SHP77 treated with DMSO at 0.1 percent for 48 hours (cell line): ENCODE measurements around the gene SUGT1.
"Not testable (repeated sequence)": the region's sequence is repeated elsewhere in the genome, so short reads cannot be mapped to it uniquely, and the experiment has no call there.

Source experiments
- DNase-seq: peaks from one replicate; lab custom pipeline; 2025; lab: John Stamatoyannopoulos, UW

Gene SUGT1

GRCh38 chr13:52652196-52652979 is at the start of gene SUGT1:
TSS of gene SUGT1 (plus strand) at chr13:52652836. CDS start at chr13:52652921, 85 bp downstream.
- peak; percentile 90 for DNase-seq

- DNase-seq = not testable (repeated sequence)
Measured at GRCh38 chr13:52603316-52603715, 49.3 kb upstream of the SUGT1 start.

DNA sequence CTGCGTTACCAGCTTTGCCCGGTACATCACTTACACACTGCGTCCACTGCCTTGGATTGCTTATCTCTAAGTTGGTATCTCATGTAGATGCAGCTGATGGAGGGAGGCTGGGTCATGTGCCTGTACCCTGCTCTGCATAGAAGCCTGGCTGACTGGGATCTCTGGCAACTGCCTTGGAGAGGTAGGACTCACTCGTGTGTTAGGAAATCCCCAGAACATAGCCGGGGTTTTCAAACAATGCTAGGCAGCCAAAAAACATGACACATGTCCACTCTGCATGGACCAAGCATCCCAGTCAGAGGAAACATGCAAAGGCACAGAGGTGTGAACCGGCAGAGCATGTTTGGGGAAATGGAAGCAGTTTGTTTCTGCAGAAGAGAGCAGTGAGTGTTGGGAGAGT is 46.5 kb upstream of the SUGT1 start:
- not testable (repeated sequence) for DNase-seq

GRCh38 chr13:52606795-52607194 is 45.8 kb upstream of the SUGT1 start:
- not testable (repeated sequence) for DNase-seq

GRCh38 chr13:52608184-52608583 is 44.5 kb upstream of the SUGT1 start:
- not testable (repeated sequence) for DNase-seq

GRCh38 chr13:52609013-52609606 is 43.5 kb upstream of the SUGT1 start:
- not testable (repeated sequence) for DNase-seq

DNA sequence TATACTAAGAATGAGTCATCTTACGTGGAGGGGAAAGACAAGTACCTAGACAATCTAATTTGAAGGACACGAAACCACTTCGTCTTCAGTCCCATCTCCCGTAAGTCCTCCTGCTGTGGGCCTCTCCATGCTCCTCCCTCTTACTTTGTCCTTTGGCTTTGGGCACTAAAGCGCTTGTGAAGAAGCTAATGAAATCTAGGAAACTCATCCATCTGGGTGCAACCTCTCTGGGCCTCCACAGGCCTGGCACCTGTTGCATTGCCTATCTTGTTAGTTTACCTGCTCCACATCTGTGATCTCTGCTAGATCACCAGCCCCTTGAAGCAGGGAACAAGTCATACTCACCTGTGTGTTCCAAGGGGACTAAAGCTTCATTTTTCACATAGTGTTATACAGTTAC is 42.5 kb upstream of the SUGT1 start:
- DNase-seq = not testable (repeated sequence)

DNA sequence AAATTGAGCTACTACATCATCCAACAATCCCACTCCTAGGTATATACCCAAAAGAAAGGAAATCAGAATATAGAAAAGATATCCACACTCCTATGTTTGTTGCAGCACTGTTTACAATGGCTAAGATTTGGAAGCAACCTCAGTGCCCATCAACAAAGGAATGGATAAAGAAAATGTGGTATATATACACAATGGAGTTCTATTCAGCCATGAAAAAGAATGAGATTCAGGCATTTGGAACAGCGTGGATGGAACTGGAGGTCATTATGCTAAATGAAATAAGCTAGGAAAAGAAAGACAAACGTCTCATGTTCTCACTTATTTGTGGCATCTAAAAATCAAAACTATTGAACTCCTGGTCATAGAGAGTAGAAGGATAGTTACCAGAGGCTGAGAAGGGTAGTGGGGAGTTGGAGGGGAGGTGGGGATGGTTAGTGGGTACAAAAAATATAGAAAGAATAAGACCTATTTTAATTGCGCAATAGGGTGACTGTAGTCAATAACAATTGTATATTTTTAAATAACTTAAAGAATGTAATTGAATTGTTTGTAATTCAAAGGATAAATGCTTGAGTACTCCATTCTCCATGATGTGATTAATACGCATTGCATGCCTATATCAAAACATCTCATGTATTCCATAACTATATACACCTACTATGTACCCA is 37.4 kb upstream of the SUGT1 start:
- DNase-seq = no peak

DNA sequence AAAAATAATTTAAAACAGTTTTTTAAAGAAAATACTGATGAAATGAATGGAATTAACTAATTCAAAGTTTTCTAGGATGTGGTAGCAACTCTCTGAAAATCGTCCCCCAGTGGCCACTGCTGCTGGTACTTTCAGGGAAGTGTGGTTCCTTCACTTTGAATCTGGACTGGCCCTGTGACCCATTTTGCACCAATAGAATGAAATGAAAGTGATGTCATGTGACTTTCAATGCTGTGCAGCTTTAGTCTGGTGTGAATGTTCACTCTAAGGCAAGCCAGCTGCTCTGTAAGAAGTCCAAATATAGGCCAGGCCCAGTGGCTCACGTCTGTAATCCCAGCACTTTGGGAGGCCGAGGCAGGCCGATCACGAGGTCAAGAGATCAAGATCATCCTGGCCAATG is 36.8 kb upstream of the SUGT1 start:
- no peak for DNase-seq

DNA sequence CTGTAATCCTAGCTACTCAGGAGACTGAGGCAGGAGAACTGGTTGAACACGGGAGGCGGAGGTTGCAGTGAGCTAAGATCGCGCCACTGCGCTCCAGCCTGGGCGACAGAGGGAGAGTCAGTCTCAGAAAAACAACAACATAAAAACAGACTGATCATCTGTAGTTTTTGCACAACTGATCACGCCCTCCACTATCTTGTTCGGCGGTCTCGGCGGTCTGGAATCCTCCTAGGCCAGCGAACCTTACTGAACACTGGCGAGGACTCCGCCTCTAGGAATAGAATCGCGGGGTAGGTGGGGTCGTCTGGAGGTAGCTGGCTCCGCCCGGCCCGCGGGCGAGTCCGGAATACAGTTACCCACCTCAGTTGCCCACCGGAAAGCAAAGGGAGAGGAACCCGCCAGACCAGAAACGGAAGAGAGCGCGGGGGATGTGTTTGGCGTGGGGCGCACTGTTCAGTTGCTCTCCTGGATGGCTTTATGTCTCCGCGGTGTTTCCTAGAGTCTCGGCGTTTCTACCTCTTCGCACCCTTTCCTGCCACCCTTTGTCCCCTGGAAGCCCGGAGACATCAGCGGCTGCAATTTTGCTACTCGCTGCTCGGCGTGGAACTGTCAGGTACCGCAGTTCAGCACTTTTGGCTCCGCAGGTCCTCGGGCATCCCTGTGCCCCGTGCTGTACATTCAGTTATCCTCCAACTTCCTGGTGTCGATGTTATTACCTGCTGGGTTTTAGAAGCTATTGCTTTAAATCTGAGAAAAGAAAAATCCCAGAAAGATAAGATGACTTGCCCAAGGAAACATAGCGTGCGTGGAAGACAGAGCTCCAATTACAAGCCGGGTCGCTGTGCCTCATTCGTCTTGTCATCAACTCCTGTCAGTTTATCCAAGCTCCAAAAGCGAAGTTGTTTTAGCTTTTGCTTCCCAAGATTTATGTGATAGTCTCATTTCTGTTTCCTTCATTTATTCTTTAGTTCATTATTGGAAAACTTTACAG is 35.3 kb upstream of the SUGT1 start:
- DNase-seq = peak; percentile 75

DNA sequence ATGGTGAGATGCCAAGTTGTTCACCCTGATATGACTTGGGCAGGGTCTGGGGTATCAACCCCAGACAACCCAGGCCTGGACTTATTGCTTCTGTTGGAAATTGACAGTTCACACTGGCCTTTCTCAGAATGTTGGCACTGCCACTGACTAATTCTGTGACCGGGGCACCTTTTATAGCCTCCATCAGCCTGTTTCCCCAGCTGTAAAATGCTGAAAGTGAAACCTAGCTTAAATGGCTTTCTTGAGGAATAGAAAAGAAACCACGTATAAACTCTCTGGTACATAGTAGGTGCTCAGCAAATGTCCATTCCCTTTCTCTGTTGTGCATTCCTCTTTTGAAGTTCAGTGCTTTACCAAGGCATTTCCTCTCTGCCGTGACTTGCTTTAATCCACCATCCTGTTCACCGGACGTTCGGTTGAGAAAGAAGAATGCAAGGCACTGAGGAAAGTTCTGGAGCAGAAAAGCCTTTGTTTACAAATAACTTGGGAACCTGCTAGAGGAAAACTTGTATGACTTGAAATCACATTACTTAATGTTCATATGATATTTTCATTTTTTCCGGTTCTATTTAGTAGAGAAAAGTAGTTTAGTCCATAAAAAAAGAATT is 21.4 kb upstream of the SUGT1 start:
- DNase-seq = not testable (repeated sequence)

GRCh38 chr13:52638666-52639328 is 13.8 kb upstream of the SUGT1 start:
- DNase-seq = no peak

DNA sequence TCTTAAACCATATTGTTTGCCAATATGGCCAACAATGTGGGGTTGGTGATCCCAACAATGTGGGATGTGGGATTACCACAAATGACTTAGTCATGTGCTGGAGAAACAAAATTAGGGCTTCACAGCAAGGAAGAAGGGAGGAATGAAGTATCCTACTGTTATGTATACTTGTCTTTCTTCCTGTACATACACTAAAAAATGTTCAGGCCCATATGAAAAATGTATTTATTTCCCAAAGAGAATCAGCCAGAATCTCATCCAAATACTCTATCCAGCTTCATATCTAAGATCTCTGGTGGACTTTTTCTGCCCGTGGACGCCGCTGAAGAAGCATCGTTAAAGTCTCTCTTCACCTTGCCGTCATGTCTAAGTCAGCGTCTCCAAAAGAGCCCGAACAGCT is 10.5 kb upstream of the SUGT1 start, which contains the start of gene HNRNPA1L2:
TSS of gene HNRNPA1L2 (plus strand) at position 301 of the 400 bp plus-strand sequence. CDS start at position 363, 62 bp downstream.
- no peak for DNase-seq

DNA sequence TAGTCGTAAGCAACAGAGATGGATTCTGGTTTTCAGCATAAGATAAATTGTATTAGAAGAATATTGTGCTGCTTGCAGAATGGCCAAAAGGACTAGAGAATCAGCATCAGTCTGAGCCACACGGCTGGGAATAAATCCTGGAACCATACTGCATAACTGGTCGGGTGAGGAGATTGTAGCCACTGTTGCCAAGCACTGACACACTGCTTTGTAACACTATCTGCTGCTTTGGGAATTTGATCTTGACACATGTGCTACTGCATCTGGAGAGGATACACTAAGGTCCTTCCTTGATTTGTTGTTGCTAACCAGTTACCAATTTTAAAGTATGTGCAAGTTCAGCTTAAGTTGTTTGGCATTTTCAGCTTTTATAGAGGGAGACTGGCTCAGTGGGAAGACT is 8.5 kb upstream of the SUGT1 start:
- DNase-seq = no peak

GRCh38 chr13:52646967-52647366 is 5.7 kb upstream of the SUGT1 start:
- no peak for DNase-seq

DNA sequence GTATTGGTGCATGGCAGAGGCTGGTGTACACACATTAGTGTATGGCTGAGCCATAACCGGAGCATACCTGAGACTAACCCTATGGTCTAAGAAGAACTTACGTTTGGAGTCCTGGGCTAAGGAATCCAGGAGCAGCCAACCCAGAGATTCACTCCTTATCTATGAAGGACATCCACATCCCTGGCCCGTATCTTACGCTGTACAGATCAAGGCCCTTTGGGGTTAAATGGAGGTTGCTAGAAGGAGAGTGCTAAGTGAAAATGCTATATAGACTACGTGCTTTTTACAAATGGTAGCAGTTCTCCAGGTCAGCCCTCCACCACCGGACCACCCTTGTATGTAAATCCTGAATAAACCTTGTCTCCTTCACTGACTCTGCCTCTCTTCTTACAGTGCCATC is 1.9 kb upstream of the SUGT1 start:
- DNase-seq = no peak

DNA sequence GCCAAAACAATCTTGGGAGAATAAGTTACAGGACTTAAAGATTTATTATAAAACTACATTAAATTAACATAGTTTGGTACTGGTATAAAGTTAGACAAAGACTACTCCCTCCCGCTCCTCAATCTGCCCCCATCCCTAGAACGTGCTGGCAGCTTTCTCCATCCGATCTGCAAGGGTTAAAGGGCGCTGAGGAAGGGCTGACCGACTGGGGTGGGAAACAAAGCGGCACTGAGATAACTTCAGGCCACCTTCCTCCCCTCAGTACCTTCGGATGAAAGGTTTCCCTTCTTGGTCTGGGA is 790 bp upstream of the SUGT1 start:
- DNase-seq = no peak

DNA sequence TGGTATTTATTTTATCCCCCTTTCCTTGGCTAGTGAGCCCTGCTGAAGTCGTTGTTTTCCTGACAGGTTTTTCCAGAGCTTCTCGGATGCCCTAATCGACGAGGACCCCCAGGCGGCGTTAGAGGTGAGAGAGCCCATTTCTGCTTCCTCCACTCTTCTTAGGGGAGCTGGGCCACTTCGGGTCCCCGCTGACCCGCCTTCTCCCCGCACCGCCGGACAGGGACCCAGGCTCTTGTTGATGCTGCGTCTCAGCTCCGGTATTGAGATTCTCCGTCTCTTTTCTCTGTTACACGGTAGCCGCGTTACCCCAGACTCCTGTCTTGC is 306 bp downstream of the SUGT1 start:
- no peak for DNase-seq

- no peak for DNase-seq
Measured at GRCh38 chr13:52659340-52659739, 6.7 kb downstream of the SUGT1 start.

DNA sequence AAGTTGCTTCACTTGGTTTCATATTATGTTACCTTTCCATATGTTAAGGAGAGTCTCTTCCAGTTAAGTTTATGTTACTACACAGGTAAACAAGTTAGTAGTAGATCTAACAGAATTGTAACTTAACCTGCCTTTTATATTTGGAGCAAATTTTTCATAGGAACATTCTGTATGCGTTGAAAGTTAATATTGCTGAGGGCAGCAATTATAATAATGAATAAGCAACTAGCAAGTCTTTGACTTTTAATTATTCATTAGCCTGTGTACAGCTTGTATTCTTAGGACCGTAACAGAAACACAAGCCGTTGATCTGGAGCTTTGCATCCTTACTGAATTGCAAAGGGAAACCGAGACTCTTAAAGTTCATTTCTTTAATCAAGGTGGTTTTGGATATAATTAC is 11.6 kb downstream of the SUGT1 start:
- no peak for DNase-seq

- DNase-seq = no peak
Measured at GRCh38 chr13:52665325-52665724, 12.7 kb downstream of the SUGT1 start.
